Uterus (tissue), 4 donors: ENCODE results near the gene SF3B4. TPM values are rescaled to one million over a fixed set of nuclear protein-coding genes. Genes with fewer than 3 reads are reported as not detected.
A peak's percentile ranks its signal among the peaks of the same experiment; 100 is the strongest.

ENCODE experiments used
- DNase-seq, 2 donors: peaks; one replicate each; pipeline ENCODE4 v3.0.0-alpha.2; 2019 to 2020
- H3K27ac ChIP-seq, 2 donors: fragments of 200-600 bp; sonication (generic); 1 replicate in 1 of 2; 2 replicates in 1 of 2; pipeline ENCODE4 v1.5.1; 2016 to 2018
- H3K27me3 ChIP-seq, 2 donors: fragments of 200-600 bp; sonication (generic); one replicate each; pipeline ENCODE4 v1.5.1; 2018 to 2019; ENCODE audit warnings: control low read depth in 1 of 2
- H3K36me3 ChIP-seq, 2 donors: fragments of 200-600 bp; sonication (generic); one replicate each; pipeline ENCODE4 v1.5.1; 2019; ENCODE audit warnings: control low read depth in 1 of 2
- H3K4me1 ChIP-seq, 2 donors: fragments of 200-600 bp; sonication (generic); one replicate each; pipeline ENCODE4 v1.5.1; 2018 to 2019; ENCODE audit warnings: control low read depth in 1 of 2
- H3K4me3 ChIP-seq, 2 donors: fragments of 200-600 bp; sonication (generic); 1 replicate in 1 of 2; 2 replicates in 1 of 2; pipeline ENCODE4 v1.5.1; 2018 to 2019; ENCODE audit warnings: mild to moderate bottlenecking in 1 of 2
- H3K9me3 ChIP-seq, 2 donors: fragments of 200-600 bp; sonication (generic); one replicate each; pipeline ENCODE4 v1.5.1; 2019; ENCODE audit warnings: control low read depth in 1 of 2
- POLR2A ChIP-seq, 2 donors: fragments of 450-650 bp; IDR thresholded peaks; one replicate each; pipeline ENCODE4 v1.6.1; 2016; ENCODE audit warnings: antibody characterized with exemption in 2 of 2, mild to moderate bottlenecking in 1 of 2, moderate library complexity in 1 of 2
- intact Hi-C: fragments of 100-400 bp; cut with DNase I; formaldehyde crosslinking; loops from one replicate; pipeline ENCODE4 v1.15.1; 2023; ENCODE audit warnings: low total_unique reads
- total RNA-seq, 4 donors: library from RNA; depleted of rRNA in 3 of 4; stranded (reverse); fragments of >200 nt in 3 of 4; gene quantifications; one replicate each; pipeline versions ENCODE4 v1.1.0 to v1.2.4, GENCODE V29; 2014 to 2023
- TF ChIP-seq, protein P1 (sequence below), 4 experiments: fragments of 200-600 bp in 2 of 4; fragments of 450-650 bp in 2 of 4; sonication (generic) in 2 of 4; IDR thresholded peaks; one replicate each; pipeline ENCODE4 v1.5.1; 2016 to 2019; ENCODE audit warnings: antibody characterized with exemption in 4 of 4, mild to moderate bottlenecking in 2 of 4, moderate library complexity in 1 of 4
- donor health status: DM: yes; HTN: yes; CAD: no.

The SF3B4 gene
- total RNA-seq, 4 donors from 2014 or later = 10.9 to 64.6 (median 15.6) TPM

- Histone ChIP-seq H3K9me3 (no peaks in the 10 kb centered on the region), H3K4me3 (no peak overlapping the region), H3K4me1 (peaks cover 9 to 16% of the 10 kb centered on the region in 2 donors), H3K27ac (no peak overlapping the region), H3K36me3 (no peaks in the 10 kb centered on the region), H3K27me3 (no peaks in the 10 kb centered on the region)
- no peak for TF ChIP-seq POLR2A (IDR thresholded peaks at IDR 0.05)
- TF ChIP-seq, protein P1, sequence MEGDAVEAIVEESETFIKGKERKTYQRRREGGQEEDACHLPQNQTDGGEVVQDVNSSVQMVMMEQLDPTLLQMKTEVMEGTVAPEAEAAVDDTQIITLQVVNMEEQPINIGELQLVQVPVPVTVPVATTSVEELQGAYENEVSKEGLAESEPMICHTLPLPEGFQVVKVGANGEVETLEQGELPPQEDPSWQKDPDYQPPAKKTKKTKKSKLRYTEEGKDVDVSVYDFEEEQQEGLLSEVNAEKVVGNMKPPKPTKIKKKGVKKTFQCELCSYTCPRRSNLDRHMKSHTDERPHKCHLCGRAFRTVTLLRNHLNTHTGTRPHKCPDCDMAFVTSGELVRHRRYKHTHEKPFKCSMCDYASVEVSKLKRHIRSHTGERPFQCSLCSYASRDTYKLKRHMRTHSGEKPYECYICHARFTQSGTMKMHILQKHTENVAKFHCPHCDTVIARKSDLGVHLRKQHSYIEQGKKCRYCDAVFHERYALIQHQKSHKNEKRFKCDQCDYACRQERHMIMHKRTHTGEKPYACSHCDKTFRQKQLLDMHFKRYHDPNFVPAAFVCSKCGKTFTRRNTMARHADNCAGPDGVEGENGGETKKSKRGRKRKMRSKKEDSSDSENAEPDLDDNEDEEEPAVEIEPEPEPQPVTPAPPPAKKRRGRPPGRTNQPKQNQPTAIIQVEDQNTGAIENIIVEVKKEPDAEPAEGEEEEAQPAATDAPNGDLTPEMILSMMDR (IDR thresholded peaks at IDR 0.05) = no peak
- DNase-seq = no peak
- intact Hi-C loops = no loop called here
Observed at GRCh38 chr1:149925345-149925744, 2.3 kb downstream of the SF3B4 start.

DNA sequence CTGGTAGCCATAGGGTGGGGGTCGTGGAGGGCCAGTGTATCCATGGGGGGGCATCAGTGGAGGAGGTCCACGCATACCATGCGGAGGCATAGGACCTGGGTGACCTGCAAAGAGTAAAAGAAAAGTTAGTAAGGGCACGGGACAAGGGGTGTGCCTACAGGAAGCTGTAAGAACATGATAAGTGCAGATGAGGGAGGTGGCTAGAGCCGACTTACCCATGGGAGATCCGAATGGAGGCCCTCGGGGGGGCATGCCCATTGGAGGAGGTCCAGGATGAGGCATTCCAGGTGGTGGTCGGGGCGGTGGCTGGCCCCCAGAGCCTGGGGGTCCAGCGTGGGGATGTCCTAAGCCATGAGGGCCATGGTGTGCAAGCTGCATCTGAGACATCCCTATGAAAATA, 4.0 kb downstream of the SF3B4 start:
- no peak overlapping the region for H3K27ac ChIP-seq
- H3K4me1 ChIP-seq = peaks cover 9 to 16% of the 10 kb centered on the region in 2 donors
- intact Hi-C loops = no loop called here
- H3K4me3 ChIP-seq = no peak overlapping the region
- H3K9me3 ChIP-seq = no peaks in the 10 kb centered on the region
- TF ChIP-seq, protein P1 (IDR thresholded peaks at IDR 0.05) = no peak
- no peak for TF ChIP-seq POLR2A (IDR thresholded peaks at IDR 0.05)
- DNase-seq = no peak
- H3K27me3 ChIP-seq = no peaks in the 10 kb centered on the region
- H3K36me3 ChIP-seq = no peaks in the 10 kb centered on the region

GRCh38 chr1:149917571-149918144, 9.9 kb downstream of the SF3B4 start, which contains the start of gene SV2A:
Gene SV2A (minus strand): TSS chr1:149917844. CDS start chr1:149913840, 4,004 bp downstream.
- Histone ChIP-seq H3K9me3 (no peaks in the 10 kb centered on the region), H3K27me3 (no peaks in the 10 kb centered on the region), H3K4me1 (no peaks in the 10 kb centered on the region), H3K36me3 (no peaks in the 10 kb centered on the region), H3K27ac (peak within 1 kb of the TSS; percentile 58 to 67), H3K4me3 (peak within 1 kb of the TSS; percentile 49 to 55)
- DNase-seq = peak; percentile 66 to 80
- intact Hi-C loops = no loop called here
- TF ChIP-seq POLR2A (IDR thresholded peaks at IDR 0.05) = peak in 1 of 2 donors; percentile 39
- TF ChIP-seq, protein P1 (IDR thresholded peaks at IDR 0.05) = no peak

- no peaks in the 10 kb centered on the region for H3K9me3 ChIP-seq
- no peaks in the 10 kb centered on the region for H3K27me3 ChIP-seq
- H3K4me3 ChIP-seq = peak overlapping the region; percentile 49 to 55
- DNase-seq = no peak
- intact Hi-C loops = no loop called here
- H3K4me1 ChIP-seq = no peaks in the 10 kb centered on the region
- TF ChIP-seq POLR2A (IDR thresholded peaks at IDR 0.05) = no peak
- TF ChIP-seq, protein P1 (IDR thresholded peaks at IDR 0.05) = no peak
- H3K27ac ChIP-seq = peak overlapping the region; percentile 58 to 67
- no peaks in the 10 kb centered on the region for H3K36me3 ChIP-seq
Observed at GRCh38 chr1:149916898-149917252, 10.7 kb downstream of the SF3B4 start.

- Histone ChIP-seq H3K4me3 (peak overlapping the region; percentile 49 to 55), H3K27ac (peak overlapping the region; percentile 58 to 67), H3K4me1 (no peaks in the 10 kb centered on the region), H3K27me3 (no peaks in the 10 kb centered on the region), H3K36me3 (no peaks in the 10 kb centered on the region), H3K9me3 (no peaks in the 10 kb centered on the region)
- DNase-seq = no peak
- no peak for TF ChIP-seq POLR2A (IDR thresholded peaks at IDR 0.05)
- TF ChIP-seq, protein P1 (IDR thresholded peaks at IDR 0.05) = no peak
- intact Hi-C loops = no loop called here
Observed at GRCh38 chr1:149916193-149916897, 11.3 kb downstream of the SF3B4 start.
